Right lobe of liver (tissue), 6 donors: ENCODE measurements around the gene GRIP1. TPM values are rescaled to one million over a fixed set of nuclear protein-coding genes. Genes with fewer than 3 reads are reported as not detected.

Source experiments
- ATAC-seq, 4 donors: fragments of 200-7000 bp; cut with Tn5 transposase; one replicate each; pipeline ENCODE4 v1.9.1; 2020; ENCODE audit warnings: mild to moderate bottlenecking in 4 of 4, moderate library complexity in 4 of 4
- DNase-seq, 3 donors: peaks; one replicate each; pipeline ENCODE4 v3.0.0-alpha.2; 2020
- H3K27ac ChIP-seq, 3 donors: fragments of 200-600 bp; one replicate each; pipeline ENCODE4 v1.8.0; 2022
- H3K27me3 ChIP-seq, 2 donors: fragments of 200-600 bp; one replicate each; pipeline ENCODE4 v1.8.0; 2022
- H3K36me3 ChIP-seq, 4 donors: fragments of 200-600 bp; sonication (generic) in 1 of 4; one replicate each; pipeline versions ENCODE4 v1.5.1 to v1.8.0; 2017 to 2022; ENCODE audit warnings: control low read depth in 1 of 4
- H3K4me1 ChIP-seq, 4 donors: fragments of 200-600 bp; sonication (generic) in 1 of 4; one replicate each; pipeline versions ENCODE4 v1.5.1 to v1.8.0; 2017 to 2022; ENCODE audit warnings: control low read depth in 1 of 4
- H3K4me3 ChIP-seq, 3 donors: fragments of 200-600 bp; one replicate each; pipeline ENCODE4 v1.8.0; 2022
- H3K9me3 ChIP-seq, 4 donors: fragments of 200-600 bp; sonication (generic) in 1 of 4; one replicate each; pipeline versions ENCODE4 v1.5.1 to v1.8.0; 2017 to 2022; ENCODE audit warnings: control low read depth in 1 of 4
- POLR2A ChIP-seq: fragments of 450-650 bp; IDR thresholded peaks from one replicate; pipeline ENCODE4 v1.6.1; 2017; ENCODE audit warnings: antibody characterized with exemption, mild to moderate bottlenecking
- WGBS: methylation state at CpG from one replicate; pipeline ENCODE4 v1.1.6; 2018; ENCODE audit warnings: low coverage, low lambda C conversion rate; ENCODE audit not compliant: insufficient coverage; ENCODE audit errors: missing lambda C conversion rate; 5-methylcytosine and 5-hydroxymethylcytosine counted together
- intact Hi-C, 2 donors: fragments of 100-400 bp; cut with DNase I; formaldehyde crosslinking; loops; one replicate each; pipeline versions ENCODE4 v1.11.2 to v1.14.1; 2022
- total RNA-seq, 6 experiments: library from RNA; depleted of rRNA in 2 of 6; stranded (reverse); fragments of >200 nt in 2 of 6; fragmentation: NEBNext Ultra II Directional in 3 of 6; extraction: Animal tissue kit (Norgen Biotek cat#: 25700) in 3 of 6; gene quantifications; one replicate each; pipeline versions ENCODE4 v1.1.0 to v1.2.4, GENCODE V29; 2016 to 2023
- TF ChIP-seq, protein P1 (sequence below), 4 donors: fragments of 200-600 bp in 3 of 4; fragments of 450-650 bp in 1 of 4; IDR thresholded peaks; one replicate each; pipeline versions ENCODE4 v1.5.1 to v1.8.0; 2016 to 2022; ENCODE audit warnings: antibody characterized with exemption in 4 of 4, mild to moderate bottlenecking in 2 of 4
- donor health status: DM: no; HTN: yes; CAD: no.
- donor health status: DM: no; HTN: no; CAD: no.
- donor health status: DM: no; HTN: no; CAD: no.
- donor health status: DM: no; HTN: yes; CAD: no.
- donor health status: DM: no; HTN: yes; CAD: no.

The GRIP1 gene
- total RNA-seq, 6 experiments from 2014 or later: 0.22 to 0.78 (median 0.26) TPM; not detected in 3

DNA sequence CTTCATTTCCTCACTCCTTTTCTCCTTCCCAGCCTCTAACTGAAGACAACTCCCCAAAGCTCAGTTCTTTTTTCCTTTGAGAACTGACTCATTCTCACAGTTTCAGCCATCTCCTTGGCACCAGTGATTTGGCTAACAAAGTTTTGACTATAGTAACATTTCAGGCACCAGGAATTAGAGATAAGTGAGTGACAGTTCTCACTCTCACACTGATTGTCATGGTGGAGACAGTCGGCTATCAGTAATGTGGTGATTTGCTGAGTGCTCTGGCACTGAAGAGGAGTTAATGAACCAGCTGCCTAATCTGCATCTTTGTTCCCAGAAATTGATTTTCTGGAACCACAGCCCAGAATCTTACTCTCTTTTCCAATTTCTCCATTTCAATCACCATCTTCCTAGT, 347.1 kb downstream of the GRIP1 start:
- H3K36me3 ChIP-seq: no peaks in the 10 kb centered on the region
- intact Hi-C loops: no loop called here
- DNase-seq (no peak), ATAC-seq (no peak)
- TF ChIP-seq, protein P1, sequence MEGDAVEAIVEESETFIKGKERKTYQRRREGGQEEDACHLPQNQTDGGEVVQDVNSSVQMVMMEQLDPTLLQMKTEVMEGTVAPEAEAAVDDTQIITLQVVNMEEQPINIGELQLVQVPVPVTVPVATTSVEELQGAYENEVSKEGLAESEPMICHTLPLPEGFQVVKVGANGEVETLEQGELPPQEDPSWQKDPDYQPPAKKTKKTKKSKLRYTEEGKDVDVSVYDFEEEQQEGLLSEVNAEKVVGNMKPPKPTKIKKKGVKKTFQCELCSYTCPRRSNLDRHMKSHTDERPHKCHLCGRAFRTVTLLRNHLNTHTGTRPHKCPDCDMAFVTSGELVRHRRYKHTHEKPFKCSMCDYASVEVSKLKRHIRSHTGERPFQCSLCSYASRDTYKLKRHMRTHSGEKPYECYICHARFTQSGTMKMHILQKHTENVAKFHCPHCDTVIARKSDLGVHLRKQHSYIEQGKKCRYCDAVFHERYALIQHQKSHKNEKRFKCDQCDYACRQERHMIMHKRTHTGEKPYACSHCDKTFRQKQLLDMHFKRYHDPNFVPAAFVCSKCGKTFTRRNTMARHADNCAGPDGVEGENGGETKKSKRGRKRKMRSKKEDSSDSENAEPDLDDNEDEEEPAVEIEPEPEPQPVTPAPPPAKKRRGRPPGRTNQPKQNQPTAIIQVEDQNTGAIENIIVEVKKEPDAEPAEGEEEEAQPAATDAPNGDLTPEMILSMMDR (IDR thresholded peaks at IDR 0.05): no peak
- no peak for TF ChIP-seq POLR2A
- no peaks in the 10 kb centered on the region for H3K9me3 ChIP-seq
- no peak overlapping the region for H3K4me3 ChIP-seq
- no peak overlapping the region for H3K27ac ChIP-seq
- H3K27me3 ChIP-seq: no peaks in the 10 kb centered on the region
- H3K4me1 ChIP-seq: no peaks in the 10 kb centered on the region
- 78% methylated on average over 1 of the region's 1 CpG for WGBS

DNA sequence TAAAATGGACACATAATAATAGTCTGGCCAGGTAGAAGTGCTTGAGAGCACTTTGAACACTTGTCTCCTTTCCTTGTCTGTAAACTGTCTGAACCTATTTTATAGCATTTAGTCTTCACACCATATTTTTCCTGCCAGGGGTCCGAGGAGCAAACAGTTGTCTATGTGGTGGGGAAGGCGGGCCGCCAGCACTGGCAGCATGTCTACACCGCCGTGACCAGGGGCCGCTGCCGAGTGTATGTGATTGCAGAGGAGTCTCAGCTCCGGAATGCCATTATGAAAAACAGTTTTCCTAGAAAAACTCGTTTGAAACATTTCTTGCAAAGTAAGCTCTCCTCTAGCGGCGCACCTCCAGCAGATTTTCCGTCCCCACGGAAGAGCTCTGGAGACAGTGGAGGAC, 347.9 kb downstream of the GRIP1 start:
- ATAC-seq: no peak
- intact Hi-C loops: no loop called here

DNA sequence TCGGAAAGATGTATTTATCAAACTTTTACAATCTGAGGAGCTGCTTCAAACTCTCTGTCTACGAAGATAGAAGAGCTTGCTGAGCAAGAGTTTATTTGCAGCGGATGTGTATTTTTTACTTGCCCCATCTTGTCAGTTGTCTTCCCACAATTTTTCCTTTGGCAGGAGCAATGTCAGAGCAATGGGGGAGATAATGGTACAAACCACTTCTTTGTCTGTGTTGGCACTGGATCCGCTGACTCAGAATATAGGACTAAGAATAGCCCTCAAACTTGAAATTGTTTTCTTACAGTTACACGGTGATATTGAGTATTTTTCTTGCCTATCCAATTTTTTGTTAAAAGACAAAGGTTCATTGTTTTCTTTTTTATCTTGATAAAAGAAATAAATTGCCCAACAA, 348.9 kb downstream of the GRIP1 start:
- ATAC-seq (no peak), DNase-seq (no peak)
- Histone ChIP-seq H3K27ac (no peak overlapping the region), H3K36me3 (no peaks in the 10 kb centered on the region), H3K4me1 (no peaks in the 10 kb centered on the region), H3K9me3 (no peaks in the 10 kb centered on the region), H3K4me3 (no peak overlapping the region), H3K27me3 (no peaks in the 10 kb centered on the region)
- TF ChIP-seq, protein P1 (IDR thresholded peaks at IDR 0.05): no peak
- no peak for TF ChIP-seq POLR2A
- 86% methylated on average over 5 of the region's 5 CpGs for WGBS
- intact Hi-C loops: no loop called here

More for the DNA sequence above, 347.9 kb downstream of the GRIP1 start:
- Histone ChIP-seq H3K27me3 (no peaks in the 10 kb centered on the region), H3K9me3 (no peaks in the 10 kb centered on the region), H3K36me3 (no peaks in the 10 kb centered on the region), H3K4me1 (no peaks in the 10 kb centered on the region), H3K4me3 (no peak overlapping the region), H3K27ac (no peak overlapping the region)
- no peak for DNase-seq
- WGBS: 93% methylated on average over 13 of the region's 13 CpGs
- TF ChIP-seq, protein P1 (IDR thresholded peaks at IDR 0.05): no peak
- TF ChIP-seq POLR2A: no peak

DNA sequence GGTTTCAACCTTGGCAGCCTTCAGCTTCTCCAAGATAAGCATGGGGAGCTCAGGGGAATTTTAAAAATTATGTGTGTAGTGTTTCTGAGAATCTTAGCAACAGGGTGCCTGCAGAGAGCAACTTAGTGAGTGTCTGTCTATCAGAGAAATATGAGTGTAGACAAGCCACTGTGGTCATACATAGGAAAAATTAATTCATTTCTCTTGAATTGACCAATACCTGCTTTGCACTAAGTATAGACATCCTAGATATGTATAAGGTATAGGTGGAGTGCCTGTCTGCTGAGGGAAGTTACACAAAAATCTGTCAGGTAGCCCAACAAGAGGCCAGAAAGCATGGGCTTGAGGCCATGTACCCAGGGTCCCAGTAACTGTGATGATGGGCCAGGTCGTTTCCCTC, 355.9 kb downstream of the GRIP1 start:
- DNase-seq (no peak), ATAC-seq (no peak)
- H3K36me3 ChIP-seq: no peaks in the 10 kb centered on the region
- H3K27ac ChIP-seq: no peak overlapping the region
- WGBS: 100% methylated on average over 1 of the region's 1 CpG
- TF ChIP-seq, protein P1 (IDR thresholded peaks at IDR 0.05): no peak
- TF ChIP-seq POLR2A: no peak
- H3K9me3 ChIP-seq: no peaks in the 10 kb centered on the region
- no peaks in the 10 kb centered on the region for H3K27me3 ChIP-seq
- intact Hi-C loops: no loop called here
- no peak overlapping the region for H3K4me3 ChIP-seq
- no peaks in the 10 kb centered on the region for H3K4me1 ChIP-seq

DNA sequence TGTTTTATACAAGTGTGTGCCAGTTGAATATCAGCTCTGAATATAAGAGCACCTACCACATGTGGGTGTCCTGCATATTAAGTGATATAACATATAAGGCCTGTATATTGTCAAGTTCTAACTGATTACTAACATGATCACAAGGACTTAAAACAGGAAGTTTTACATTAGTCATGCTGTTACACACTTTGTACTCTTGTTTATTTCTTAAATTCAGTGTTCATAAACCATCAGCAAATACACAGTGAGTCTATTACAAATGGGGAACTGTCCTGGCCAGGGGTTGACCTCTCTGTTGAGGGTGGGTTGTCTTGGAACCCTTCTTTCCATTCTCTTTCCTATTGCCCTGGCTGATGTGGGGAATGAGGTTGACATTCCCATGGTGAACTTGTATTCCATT, 357.4 kb downstream of the GRIP1 start:
- ATAC-seq: peak in 1 of 4 donors; percentile 29
- H3K36me3 ChIP-seq: no peaks in the 10 kb centered on the region

More for the DNA sequence above, 357.4 kb downstream of the GRIP1 start:
- intact Hi-C loops: no loop called here
- TF ChIP-seq, protein P1 (IDR thresholded peaks at IDR 0.05): no peak
- TF ChIP-seq POLR2A: no peak
- Histone ChIP-seq H3K4me3 (no peak overlapping the region), H3K9me3 (no peaks in the 10 kb centered on the region), H3K4me1 (no peaks in the 10 kb centered on the region), H3K27ac (no peak overlapping the region), H3K27me3 (no peaks in the 10 kb centered on the region)
- DNase-seq: no peak
